ENCODE measurements around the gene MMAB.

MMAB gene

GRCh38 chr12:109512608-109513007, 60.7 kb downstream of the MMAB start:
- no peak for DNase-seq (ENCODE audit: low spot score)

- DNase-seq (ENCODE audit: low spot score): no peak
These were observed 63.1 kb downstream of the MMAB start for GRCh38 chr12:109510196-109510595.

GRCh38 chr12:109504068-109504467, 69.2 kb downstream of the MMAB start:
- DNase-seq (ENCODE audit: low spot score): no peak

Measured in hematopoietic multipotent progenitor cell treated with erythropoietin and hydrocortisone succinate and interleukin-3 and kit ligand, for 17 days (in vitro differentiated cells).